Activated B cell treated with CpG ODN at 0.5 μM for 24 hours (primary cell): ENCODE data around the gene LCN10. TPM values are rescaled to one million over a fixed set of nuclear protein-coding genes. Genes with fewer than 3 reads are reported as not detected.

Experiments used
- ATAC-seq: fragments of 200-7000 bp; cut with Tn5 transposase; one replicate; pipeline ENCODE4 v1.10.0; 2021; ENCODE audit warnings: low read depth, mild to moderate bottlenecking, moderate library complexity
- CTCF ChIA-PET: fragments of 350-600 bp; sonication (Branson Sonifier 250); formaldehyde crosslinking; loops from one replicate; lab custom pipeline; 2021; ENCODE audit warnings: antibody characterized with exemption; lab: Charles Lee
- POLR2A ChIA-PET: fragments of 350-600 bp; sonication (Branson Sonifier 250); formaldehyde crosslinking; loops from one replicate; lab custom pipeline; 2021; ENCODE audit warnings: antibody characterized with exemption; lab: Charles Lee
- DNase-seq: peaks from one replicate; pipeline ENCODE4 v3.0.0; 2022
- H3K27ac Mint-ChIP-seq: one replicate; pipeline ENCODE4 v1.8.0; 2020; ENCODE audit warnings: mixed read lengths
- H3K27me3 Mint-ChIP-seq: one replicate; pipeline ENCODE4 v1.8.0; 2021; ENCODE audit warnings: mixed read lengths
- H3K36me3 Mint-ChIP-seq: one replicate; pipeline ENCODE4 v1.8.0; 2021; ENCODE audit warnings: low read depth, mixed read lengths
- H3K4me1 Mint-ChIP-seq: one replicate; pipeline ENCODE4 v1.8.0; 2021; ENCODE audit warnings: mixed read lengths
- H3K4me3 Mint-ChIP-seq: one replicate; pipeline ENCODE4 v1.8.0; 2020; ENCODE audit warnings: mild to moderate bottlenecking, mixed read lengths
- H3K9me3 Mint-ChIP-seq: one replicate; pipeline ENCODE4 v1.8.0; 2020; ENCODE audit warnings: mixed read lengths
- CTCF ChIP-seq: fragments of 200-600 bp; IDR thresholded peaks from one replicate; pipeline ENCODE4 v1.8.0; 2022; ENCODE audit warnings: antibody characterized with exemption, mild to moderate bottlenecking
- intact Hi-C: fragments of 100-400 bp; cut with micrococcal nuclease; formaldehyde crosslinking; loops from one replicate; pipeline ENCODE4 v1.15.1; 2024
- total RNA-seq: library from RNA; stranded (reverse); gene quantifications from 2 replicates; pipeline ENCODE4 v1.2.3, GENCODE V29; 2022

LCN10 gene
- total RNA-seq, 1 donor from 2014 or later: 15.9 TPM

GRCh38 chr9:136741883-136742571 is 713 bp downstream of the LCN10 start:
- H3K9me3 Mint-ChIP-seq: no peaks in the 10 kb centered on the region
- peak; percentile 79 for ATAC-seq
- no peaks in the 10 kb centered on the region for H3K27me3 Mint-ChIP-seq
- H3K4me3 Mint-ChIP-seq: peak overlapping the region; percentile 86
- peaks cover 50% of the 10 kb centered on the region for H3K4me1 Mint-ChIP-seq
- peaks cover 20% of the 10 kb centered on the region for H3K36me3 Mint-ChIP-seq
- ChIA-PET CTCF (interaction anchor here (0.8 to 2.1 kb wide), 4 partner anchors 13 to 345 kb away, joined by 3 to 14 read pairs (median 3); partner anchors contain the start of genes LCN8 and MAN1B1), POLR2A (interaction anchor here (0.7 to 4.4 kb wide), 9 partner anchors 9 to 459 kb away, joined by 3 to 86 read pairs (median 5); partner anchors contain the start of genes LCN8, MAN1B1 and TPRN)
- peak overlapping the region; percentile 74 for H3K27ac Mint-ChIP-seq
- intact Hi-C loops: loop anchor here (1.0 kb wide), 2 partner anchors 7 to 14 kb away; no protein-coding TSS in a partner anchor
- DNase-seq: peak; percentile 57
- TF ChIP-seq CTCF: no peak

DNA sequence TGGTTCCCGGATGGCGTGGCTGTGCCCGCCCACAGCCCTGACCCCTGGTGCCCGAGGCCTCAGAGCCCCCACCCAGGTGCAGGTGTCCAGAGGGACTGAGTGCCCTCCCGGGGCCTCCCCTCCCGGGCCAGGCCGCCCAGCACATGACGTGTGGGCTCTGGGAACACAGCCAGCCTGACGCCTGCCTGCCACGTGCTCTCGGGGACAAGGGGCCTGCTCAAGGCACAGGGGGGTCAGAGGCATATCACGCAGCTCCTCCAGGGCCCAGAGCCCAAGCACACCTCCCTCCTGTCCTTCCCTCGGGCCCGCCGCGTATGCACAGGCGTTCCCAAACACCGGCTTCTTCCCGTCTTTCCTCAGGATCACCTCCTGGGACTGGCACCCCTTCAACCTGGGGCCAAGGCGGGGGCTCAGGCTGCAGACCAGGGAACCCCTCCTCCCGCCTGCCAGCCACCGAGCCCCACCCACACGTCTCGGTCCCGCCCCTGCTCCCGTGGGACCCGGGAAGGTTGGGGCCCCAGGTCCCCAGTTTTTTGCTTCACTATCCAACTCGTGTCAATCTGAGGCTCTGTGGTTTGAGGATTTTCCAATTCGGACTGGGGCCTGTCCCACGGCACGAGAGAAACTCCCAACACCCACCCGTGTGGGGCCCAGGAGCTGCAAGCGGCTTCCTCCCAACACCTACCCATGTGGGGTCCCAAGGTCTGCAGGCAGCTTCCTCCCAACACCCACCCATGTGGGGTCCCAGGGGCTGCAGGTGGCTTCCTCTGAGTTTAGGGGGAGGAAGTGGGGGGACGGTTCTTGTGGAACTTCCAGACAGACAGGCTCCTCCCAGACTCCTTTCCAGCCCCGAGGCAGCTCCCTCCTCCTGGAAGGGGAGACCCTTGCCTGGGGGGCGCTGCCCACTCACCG is 1.5 kb downstream of the LCN10 start:
- peaks cover 20% of the 10 kb centered on the region for H3K36me3 Mint-ChIP-seq
- H3K27ac Mint-ChIP-seq: peak overlapping the region; percentile 73
- ChIA-PET POLR2A (interaction anchor here (0.7 to 4.4 kb wide), 9 partner anchors 10 to 460 kb away, joined by 3 to 86 read pairs (median 5); partner anchors contain the start of genes LCN8, MAN1B1 and TPRN), CTCF (interaction anchor here (0.8 to 2.1 kb wide), 4 partner anchors 12 to 346 kb away, joined by 3 to 14 read pairs (median 3); partner anchors contain the start of genes LCN8 and MAN1B1)
- ATAC-seq (peak; percentile 18), DNase-seq (no peak)
- H3K4me3 Mint-ChIP-seq: peak overlapping the region; percentile 86
- TF ChIP-seq CTCF: no peak
- peaks cover 46% of the 10 kb centered on the region for H3K4me1 Mint-ChIP-seq
- intact Hi-C loops: loop anchor here (1.0 kb wide), 1 partner anchor 8 kb away; no protein-coding TSS in a partner anchor
- H3K9me3 Mint-ChIP-seq: no peaks in the 10 kb centered on the region
- H3K27me3 Mint-ChIP-seq: no peaks in the 10 kb centered on the region

DNA sequence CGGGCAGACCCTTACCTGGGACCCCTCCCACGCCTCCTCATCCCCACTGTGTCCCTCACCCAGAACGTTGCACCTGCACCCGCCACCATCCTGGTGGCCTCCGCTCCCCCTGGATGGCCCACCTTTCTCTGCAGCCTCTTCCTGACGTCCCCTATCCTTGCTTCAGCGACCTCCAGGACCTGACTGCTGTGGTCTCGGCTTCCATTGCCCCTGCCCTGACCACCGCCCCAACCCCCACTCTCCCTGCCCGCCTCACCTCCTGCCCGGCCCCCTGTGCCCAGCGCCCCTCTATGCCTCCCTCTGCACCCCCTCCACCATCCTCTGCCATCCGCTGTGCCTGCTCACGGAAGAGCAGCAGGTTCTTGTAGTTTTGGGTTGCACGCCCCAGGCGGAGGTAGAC is 2.2 kb downstream of the LCN10 start:
- Mint-ChIP-seq H3K4me1 (peaks cover 46% of the 10 kb centered on the region), H3K4me3 (peak overlapping the region; percentile 58), H3K27ac (no peak overlapping the region), H3K36me3 (peaks cover 20% of the 10 kb centered on the region), H3K9me3 (no peaks in the 10 kb centered on the region), H3K27me3 (no peaks in the 10 kb centered on the region)
- intact Hi-C loops: no loop called here
- CTCF ChIA-PET: no interaction called here
- POLR2A ChIA-PET: interaction anchor here (1.9 to 4.4 kb wide), 4 partner anchors 10 to 346 kb away, joined by 5 to 86 read pairs (median 12); partner anchors contain the start of gene MAN1B1
- no peak for TF ChIP-seq CTCF
- DNase-seq (no peak), ATAC-seq (no peak)

DNA sequence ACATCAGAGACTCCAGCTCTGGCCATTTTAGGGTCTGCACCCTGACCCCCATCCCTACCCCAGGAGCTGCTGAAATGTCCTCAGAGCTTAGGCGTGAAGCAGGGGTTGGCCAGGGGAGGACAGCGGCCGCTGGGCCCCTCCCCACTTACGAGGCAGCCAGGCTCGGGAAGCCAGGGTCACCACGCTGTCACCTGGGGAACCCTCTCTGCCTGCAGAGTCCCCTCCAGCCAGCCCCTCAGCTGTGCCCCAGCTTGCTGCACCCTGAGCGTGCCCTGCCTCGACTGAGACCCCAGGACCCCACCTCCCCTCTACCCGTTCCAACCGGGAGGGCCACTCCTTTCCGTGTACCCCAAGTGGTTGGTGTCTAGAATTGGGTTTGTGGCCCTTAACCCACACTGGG is 2.7 kb downstream of the LCN10 start:
- peak overlapping the region; percentile 58 for H3K4me3 Mint-ChIP-seq

More for the DNA sequence above, 2.7 kb downstream of the LCN10 start:
- ChIA-PET POLR2A (interaction anchor here (4.4 kb wide), 1 partner anchor 11 kb away, joined by 86 read pairs; no protein-coding TSS in a partner anchor), CTCF (no interaction called here)
- H3K27ac Mint-ChIP-seq: no peak overlapping the region
- peaks cover 20% of the 10 kb centered on the region for H3K36me3 Mint-ChIP-seq
- ATAC-seq: no peak
- H3K9me3 Mint-ChIP-seq: no peaks in the 10 kb centered on the region
- intact Hi-C loops: no loop called here
- no peak for TF ChIP-seq CTCF
- H3K27me3 Mint-ChIP-seq: no peaks in the 10 kb centered on the region
- no peak for DNase-seq
- H3K4me1 Mint-ChIP-seq: peaks cover 45% of the 10 kb centered on the region
